ENCODE results near the gene STARD5.

DNA sequence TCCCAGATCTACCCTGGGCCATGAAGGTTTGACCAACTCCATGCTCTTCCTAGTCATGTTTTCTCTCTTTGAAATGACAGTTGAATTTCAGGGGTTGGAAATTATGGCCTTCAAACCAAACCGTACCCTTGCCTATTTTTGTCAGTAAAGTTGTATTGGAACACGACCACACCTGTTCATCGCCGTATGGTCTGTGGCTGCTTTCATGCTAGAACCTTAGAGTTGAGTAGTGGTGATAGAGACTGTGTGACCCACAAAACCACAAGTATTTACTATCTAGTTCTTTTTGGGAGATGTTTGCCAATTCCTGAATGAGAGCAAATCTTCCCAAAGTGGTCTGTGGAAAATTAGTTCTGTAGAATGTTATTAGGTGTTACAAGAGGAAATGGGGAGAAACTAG is 24.0 kb upstream of the STARD5 start:
- TF ChIP-seq, protein P1, sequence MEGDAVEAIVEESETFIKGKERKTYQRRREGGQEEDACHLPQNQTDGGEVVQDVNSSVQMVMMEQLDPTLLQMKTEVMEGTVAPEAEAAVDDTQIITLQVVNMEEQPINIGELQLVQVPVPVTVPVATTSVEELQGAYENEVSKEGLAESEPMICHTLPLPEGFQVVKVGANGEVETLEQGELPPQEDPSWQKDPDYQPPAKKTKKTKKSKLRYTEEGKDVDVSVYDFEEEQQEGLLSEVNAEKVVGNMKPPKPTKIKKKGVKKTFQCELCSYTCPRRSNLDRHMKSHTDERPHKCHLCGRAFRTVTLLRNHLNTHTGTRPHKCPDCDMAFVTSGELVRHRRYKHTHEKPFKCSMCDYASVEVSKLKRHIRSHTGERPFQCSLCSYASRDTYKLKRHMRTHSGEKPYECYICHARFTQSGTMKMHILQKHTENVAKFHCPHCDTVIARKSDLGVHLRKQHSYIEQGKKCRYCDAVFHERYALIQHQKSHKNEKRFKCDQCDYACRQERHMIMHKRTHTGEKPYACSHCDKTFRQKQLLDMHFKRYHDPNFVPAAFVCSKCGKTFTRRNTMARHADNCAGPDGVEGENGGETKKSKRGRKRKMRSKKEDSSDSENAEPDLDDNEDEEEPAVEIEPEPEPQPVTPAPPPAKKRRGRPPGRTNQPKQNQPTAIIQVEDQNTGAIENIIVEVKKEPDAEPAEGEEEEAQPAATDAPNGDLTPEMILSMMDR (IDR thresholded peaks at IDR 0.05; ENCODE audit: low read depth, low read length): no peak
- TF ChIP-seq POLR2A (IDR thresholded peaks at IDR 0.05; ENCODE audit: extremely low read depth, insufficient read length): no peak
- TF ChIP-seq, protein P2, sequence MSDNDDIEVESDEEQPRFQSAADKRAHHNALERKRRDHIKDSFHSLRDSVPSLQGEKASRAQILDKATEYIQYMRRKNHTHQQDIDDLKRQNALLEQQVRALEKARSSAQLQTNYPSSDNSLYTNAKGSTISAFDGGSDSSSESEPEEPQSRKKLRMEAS (IDR thresholded peaks at IDR 0.05; ENCODE audit: low read depth, low read length): no peak
- no peak for TF ChIP-seq MYC (IDR thresholded peaks at IDR 0.05; ENCODE audit: low read depth, low read length)
